ENCODE data around the gene CDH4. TPM values are rescaled to one million over a fixed set of nuclear protein-coding genes. Genes with fewer than 3 reads are reported as not detected.
A peak's percentile ranks its signal among the peaks of the same experiment; 100 is the strongest.

Gene CDH4
- total and polyA plus RNA-seq, 9 donors: 0.12 to 4.4 (median 0.36) TPM

GRCh38 chr20:61988665-61989064 is 736.6 kb downstream of the CDH4 start:
- no peak overlapping the region for H3K27ac ChIP-seq
- H3K27me3 ChIP-seq: no peaks in the 10 kb centered on the region
- H3K4me3 ChIP-seq: no peak overlapping the region
- TF ChIP-seq POLR2A (IDR thresholded peaks at IDR 0.05) (no peak), CTCF (IDR thresholded peaks at IDR 0.05) (no peak), EP300 (IDR thresholded peaks at IDR 0.05) (no peak)
- H3K36me3 ChIP-seq: no peaks in the 10 kb centered on the region
- WGBS, 3 donors: 94 to 96% (median 94%) methylated on average over 18 of the region's 18 CpGs
- peaks cover 2% of the 10 kb centered on the region for H3K4me1 ChIP-seq (ENCODE audit: insufficient read depth)
- no peaks in the 10 kb centered on the region for H3K9me3 ChIP-seq
- intact Hi-C loops (cut with DNase I): no loop called here
- DNase-seq: peak in 1 of 5 donors; percentile 15

GRCh38 chr20:61989741-61990140 is 737.7 kb downstream of the CDH4 start:
- H3K36me3 ChIP-seq: no peaks in the 10 kb centered on the region
- intact Hi-C loops (cut with DNase I): no loop called here

More at GRCh38 chr20:61989741-61990140, 737.7 kb downstream of the CDH4 start:
- 84 to 88% (median 86%) methylated on average over 14 of the region's 14 CpGs for WGBS, 3 donors
- Histone ChIP-seq H3K4me1 (ENCODE audit: insufficient read depth) (peaks cover 2% of the 10 kb centered on the region), H3K4me3 (no peak overlapping the region), H3K9me3 (no peaks in the 10 kb centered on the region), H3K27ac (no peak overlapping the region), H3K27me3 (no peaks in the 10 kb centered on the region)
- DNase-seq: no peak
- TF ChIP-seq EP300 (IDR thresholded peaks at IDR 0.05): no peak
- no peak for TF ChIP-seq POLR2A (IDR thresholded peaks at IDR 0.05)
- no peak for TF ChIP-seq CTCF (IDR thresholded peaks at IDR 0.05)

MicroRNA genes within 50 kb of the gene (microRNA counts, 767-probe panel; counts per million panel counts)
- 530 counts per million, percentile 78 among the panel's probes with 10 or more counts for microRNA hsa-miR-1257

Small RNAs within 50 kb of the gene (microRNA-seq; reads per million reads assigned to microRNA genes)
- gene MIR1257: 0 to 0.79 (median 0) reads per million in 3 donors

All from ovary (tissue), 9 donors.